MM.1S (cell line): ENCODE results near the gene WNK2.

ENCODE experiments used
- DNase-seq: peaks from one replicate; pipeline ENCODE4 v3.0.0-alpha.2; 2015
- H2AFZ ChIP-seq: fragments of 300-600 bp; sonication (generic); 2 replicates; pipeline ENCODE4 v1.6.0; 2016; ENCODE audit warnings: antibody characterized with exemption, low read length
- H3F3A ChIP-seq: fragments of 300-600 bp; sonication (generic); 2 replicates; pipeline ENCODE4 v1.6.1; 2016; ENCODE audit warnings: mild to moderate bottlenecking, antibody characterized with exemption, low read length, moderate library complexity, mixed read lengths; ENCODE audit not compliant: insufficient read depth
- H3K27ac ChIP-seq: fragments of 300-600 bp; sonication (generic); 2 replicates; pipeline ENCODE4 v1.5.1; 2016; ENCODE audit warnings: mild to moderate bottlenecking, low read length
- H3K27me3 ChIP-seq: fragments of 300-600 bp; sonication (generic); replicated peaks from 2 replicates; pipeline ENCODE4 v1.6.0; 2016; ENCODE audit warnings: low read length; ENCODE audit not compliant: insufficient read depth
- H3K36me3 ChIP-seq: fragments of 300-600 bp; sonication (generic); replicated peaks from 2 replicates; pipeline ENCODE4 v1.6.1; 2016; ENCODE audit warnings: mild to moderate bottlenecking, low read length, mixed read lengths; ENCODE audit not compliant: insufficient read depth
- H3K4me1 ChIP-seq: fragments of 300-600 bp; sonication (generic); 2 replicates; pipeline ENCODE4 v1.6.1; 2016; ENCODE audit warnings: low read length, mixed read lengths
- H3K4me2 ChIP-seq: fragments of 300-600 bp; sonication (generic); 2 replicates; pipeline ENCODE4 v1.6.0; 2016; ENCODE audit warnings: low read depth, low read length
- H3K4me3 ChIP-seq: fragments of 300-600 bp; sonication (generic); 2 replicates; pipeline ENCODE4 v1.5.1; 2016; ENCODE audit warnings: low read length, mixed read lengths
- H3K79me2 ChIP-seq: fragments of 300-600 bp; sonication (generic); 2 replicates; pipeline ENCODE4 v1.6.1; 2016; ENCODE audit warnings: mixed run types, low read length, mixed read lengths
- H3K9ac ChIP-seq: fragments of 300-600 bp; sonication (generic); 2 replicates; pipeline ENCODE4 v1.6.1; 2016; ENCODE audit warnings: low read length, mixed read lengths
- H3K9me2 ChIP-seq: fragments of 300-600 bp; sonication (generic); replicated peaks from 2 replicates; pipeline ENCODE4 v1.6.1; 2016; ENCODE audit warnings: mild to moderate bottlenecking, low read length, mixed read lengths; ENCODE audit not compliant: insufficient read depth
- H3K9me3 ChIP-seq: fragments of 300-600 bp; sonication (generic); replicated peaks from 2 replicates; pipeline ENCODE4 v1.6.1; 2016; ENCODE audit warnings: mild to moderate bottlenecking, low read length, mixed read lengths; ENCODE audit not compliant: insufficient read depth
- H4K20me1 ChIP-seq: fragments of 300-600 bp; sonication (generic); 2 replicates; pipeline ENCODE4 v1.6.1; 2016; ENCODE audit warnings: mild to moderate bottlenecking, low read length, moderate library complexity, mixed read lengths; ENCODE audit not compliant: insufficient read depth
- CTCF ChIP-seq: fragments of 300-600 bp; sonication (generic); IDR thresholded peaks from 2 replicates; pipeline ENCODE4 v1.5.1; 2016; ENCODE audit warnings: antibody characterized with exemption, low read length, mixed read lengths
- EZH2 ChIP-seq: fragments of 300-600 bp; sonication (generic); optimal IDR thresholded peaks from 2 replicates; pipeline ENCODE3; 2017; ENCODE audit warnings: low read depth, mild to moderate bottlenecking, antibody characterized with exemption, low read length, mixed read lengths
- EZH2phosphoT487 ChIP-seq: fragments of 300-600 bp; sonication (generic); IDR thresholded peaks from 2 replicates; pipeline ENCODE4 v1.6.1; 2018; ENCODE audit warnings: antibody characterized with exemption, low read length

WNK2 gene

GRCh38 chr9:93294011-93294410 is 110.1 kb downstream of the WNK2 start:
- Histone ChIP-seq H3K4me2 (no peak overlapping the region), H3K9me3 (no peaks in the 10 kb centered on the region), H3K9me2 (no peaks in the 10 kb centered on the region), H2AFZ (no peak overlapping the region), H3K79me2 (no peaks in the 10 kb centered on the region), H3K4me1 (no peaks in the 10 kb centered on the region), H3K27me3 (no peaks in the 10 kb centered on the region), H3F3A (no peaks in the 10 kb centered on the region), H3K27ac (no peak overlapping the region), H3K4me3 (no peak overlapping the region), H3K9ac (no peak overlapping the region), H3K36me3 (no peaks in the 10 kb centered on the region), H4K20me1 (no peaks in the 10 kb centered on the region)
- DNase-seq = no peak
- no peak for TF ChIP-seq EZH2
- no peak for TF ChIP-seq CTCF
- no peak for TF ChIP-seq EZH2phosphoT487

- H2AFZ ChIP-seq = no peak overlapping the region
- H3K9ac ChIP-seq = no peak overlapping the region
- no peaks in the 10 kb centered on the region for H3F3A ChIP-seq
- H3K4me2 ChIP-seq = no peak overlapping the region
- no peaks in the 10 kb centered on the region for H4K20me1 ChIP-seq
- H3K4me3 ChIP-seq = no peak overlapping the region
- no peaks in the 10 kb centered on the region for H3K79me2 ChIP-seq
- no peaks in the 10 kb centered on the region for H3K9me3 ChIP-seq
- DNase-seq = no peak
- H3K9me2 ChIP-seq = no peaks in the 10 kb centered on the region
- H3K36me3 ChIP-seq = no peaks in the 10 kb centered on the region
- no peak overlapping the region for H3K27ac ChIP-seq
- H3K27me3 ChIP-seq = no peaks in the 10 kb centered on the region
- no peak for TF ChIP-seq EZH2phosphoT487
- TF ChIP-seq EZH2 = no peak
- TF ChIP-seq CTCF = no peak
- no peaks in the 10 kb centered on the region for H3K4me1 ChIP-seq
These were observed 111.1 kb downstream of the WNK2 start for GRCh38 chr9:93295031-93295430.

DNA sequence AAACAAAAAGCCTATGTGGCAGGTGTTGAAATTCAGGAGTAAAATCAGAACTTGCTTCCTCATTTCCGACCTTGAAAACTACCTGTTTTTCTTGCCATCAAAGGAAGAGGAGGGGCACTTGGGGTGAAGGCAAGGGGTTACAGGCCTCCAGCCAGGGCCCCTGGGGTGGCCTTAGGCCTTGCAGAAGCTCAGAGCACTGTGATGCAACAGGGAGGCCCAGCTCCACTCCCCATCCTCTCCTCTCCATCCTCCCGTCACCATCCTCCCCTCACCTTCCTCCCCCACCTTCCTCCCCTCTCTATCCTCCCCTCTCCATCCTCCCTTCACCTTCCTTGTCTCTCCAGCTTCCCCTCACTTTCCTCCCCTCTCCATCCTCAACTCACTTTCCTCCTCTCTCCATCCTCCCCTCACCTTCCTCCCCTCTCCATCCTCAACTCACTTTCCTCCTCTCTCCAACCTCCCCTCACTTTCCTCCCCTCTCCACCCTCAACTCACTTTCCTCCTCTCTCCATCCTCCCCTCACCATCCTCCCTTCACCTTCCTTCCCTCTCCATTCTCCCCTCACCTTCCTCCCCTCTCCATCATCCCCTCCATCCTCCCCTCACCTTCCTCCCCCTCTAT is 111.6 kb downstream of the WNK2 start:
- H3K4me2 ChIP-seq = no peak overlapping the region

More for the DNA sequence above, 111.6 kb downstream of the WNK2 start:
- Histone ChIP-seq H3K36me3 (no peaks in the 10 kb centered on the region), H3K9me2 (no peaks in the 10 kb centered on the region), H3K79me2 (no peaks in the 10 kb centered on the region), H4K20me1 (no peaks in the 10 kb centered on the region), H3K9ac (no peak overlapping the region), H3K27me3 (no peaks in the 10 kb centered on the region), H3K9me3 (no peaks in the 10 kb centered on the region), H3K27ac (no peak overlapping the region), H2AFZ (no peak overlapping the region), H3K4me1 (no peaks in the 10 kb centered on the region), H3K4me3 (no peak overlapping the region), H3F3A (no peaks in the 10 kb centered on the region)
- DNase-seq = no peak
- TF ChIP-seq CTCF (no peak), EZH2 (no peak), EZH2phosphoT487 (no peak)
